HepG2 (cell line): Measurements from ENCODE around the gene TAF1B. TPM values are rescaled to one million over a fixed set of nuclear protein-coding genes. Genes with fewer than 3 reads are reported as not detected.

Experiments used
- AHR ChIP-seq: IDR thresholded peaks from 2 replicates; pipeline ENCODE4 v1.6.1; 2018; ENCODE audit warnings: missing genetic modification reagents, missing compliant biosample characterization
- ATF7-NPFF ChIP-seq: sonication (generic); formaldehyde crosslinking; IDR thresholded peaks from 2 replicates; pipeline ENCODE4 v1.8.1; 2023; ENCODE audit warnings: mild to moderate bottlenecking, low read depth, missing genetic modification reagents, moderate library complexity
- CHCHD3 ChIP-seq: sonication (generic); formaldehyde crosslinking; IDR thresholded peaks from 2 replicates; pipeline ENCODE4 v1.8.0; 2022; ENCODE audit warnings: mild to moderate bottlenecking, missing genetic modification reagents, moderate library complexity
- DMAP1 ChIP-seq: IDR thresholded peaks from 2 replicates; pipeline ENCODE4 v1.6.1; 2016
- DNMT1 ChIP-seq: sonication (generic); formaldehyde crosslinking; IDR thresholded peaks from 2 replicates; pipeline ENCODE4 v1.5.1; 2020; ENCODE audit warnings: mild to moderate bottlenecking, missing genetic modification reagents
- FOXK2 ChIP-seq: fragments of 450-650 bp; IDR thresholded peaks from 2 replicates; pipeline ENCODE4 v1.6.1; 2016
- KDM2A ChIP-seq: sonication (generic); formaldehyde crosslinking; IDR thresholded peaks from 2 replicates; pipeline ENCODE4 v1.4.0; 2020; ENCODE audit warnings: low read depth, missing genetic modification reagents, borderline replicate concordance
- MAZ ChIP-seq, 2 experiments: sonication (generic) in 1 of 2; formaldehyde crosslinking in 1 of 2; IDR thresholded peaks; 2 replicates each; pipeline versions ENCODE4 v1.5.0 to v1.6.1; 2012 to 2020; ENCODE audit warnings: low read depth in 2 of 2, mild to moderate bottlenecking in 2 of 2, borderline replicate concordance in 1 of 2, improper control_type of control experiment in 1 of 2, low read length in 1 of 2, missing genetic modification reagents in 1 of 2, moderate library complexity in 1 of 2
- MTF2 ChIP-seq: sonication (generic); formaldehyde crosslinking; IDR thresholded peaks from 2 replicates; pipeline ENCODE4 v1.5.0; 2020; ENCODE audit warnings: missing genetic modification reagents, borderline replicate concordance
- MZF1 ChIP-seq: sonication (generic); formaldehyde crosslinking; IDR thresholded peaks from 2 replicates; pipeline ENCODE4 v1.8.1; 2023; ENCODE audit warnings: mild to moderate bottlenecking, missing genetic modification reagents, borderline replicate concordance
- NFYC ChIP-seq: IDR thresholded peaks from 2 replicates; pipeline ENCODE4 v1.6.1; 2016; ENCODE audit warnings: missing genetic modification reagents, missing compliant biosample characterization
- NR2C2 ChIP-seq: sonication (generic); formaldehyde crosslinking; IDR thresholded peaks from 2 replicates; pipeline ENCODE4 v1.4.0; 2020; ENCODE audit warnings: missing genetic modification reagents, mild to moderate bottlenecking, moderate library complexity, borderline replicate concordance
- PAWR ChIP-seq: sonication (generic); formaldehyde crosslinking; IDR thresholded peaks from 2 replicates; pipeline ENCODE4 v1.4.0; 2020; ENCODE audit warnings: missing genetic modification reagents, mild to moderate bottlenecking, borderline replicate concordance
- RORA ChIP-seq: sonication (generic); formaldehyde crosslinking; IDR thresholded peaks from 2 replicates; pipeline ENCODE4 v1.5.0; 2020; ENCODE audit warnings: mild to moderate bottlenecking, missing genetic modification reagents, moderate library complexity
- SOX6 ChIP-seq, 2 experiments: fragments of 450-650 bp in 1 of 2; sonication (generic) in 1 of 2; formaldehyde crosslinking in 1 of 2; IDR thresholded peaks; 2 replicates each; pipeline versions ENCODE4 v1.4.0 to v1.6.1; 2017 to 2020; ENCODE audit warnings: antibody characterized with exemption in 1 of 2, mild to moderate bottlenecking in 1 of 2, missing genetic modification reagents in 1 of 2
- ZFP41 ChIP-seq: sonication (generic); formaldehyde crosslinking; IDR thresholded peaks from 2 replicates; pipeline ENCODE4 v1.4.0; 2020; ENCODE audit warnings: mild to moderate bottlenecking, missing genetic modification reagents, borderline replicate concordance
- ZNF138 ChIP-seq: sonication (generic); formaldehyde crosslinking; IDR thresholded peaks from 2 replicates; pipeline ENCODE4 v1.5.0; 2020; ENCODE audit warnings: mild to moderate bottlenecking, low read depth, missing genetic modification reagents
- ZNF274 ChIP-seq: sonication (generic); formaldehyde crosslinking; IDR thresholded peaks from 2 replicates; pipeline ENCODE4 v1.5.1; 2020; ENCODE audit warnings: mild to moderate bottlenecking, missing genetic modification reagents
- ZNF451 ChIP-seq: sonication (generic); formaldehyde crosslinking; IDR thresholded peaks from 2 replicates; pipeline ENCODE4 v1.5.0; 2020; ENCODE audit warnings: mild to moderate bottlenecking, missing genetic modification reagents
- ZNF546 ChIP-seq: sonication (generic); formaldehyde crosslinking; conservative IDR thresholded peaks from 2 replicates; pipeline ENCODE4 v1.8.1; 2023; ENCODE audit warnings: mild to moderate bottlenecking, missing genetic modification reagents
- ZNF550 ChIP-seq: sonication (generic); formaldehyde crosslinking; IDR thresholded peaks from 2 replicates; pipeline ENCODE4 v1.4.0; 2020; ENCODE audit warnings: mild to moderate bottlenecking, missing genetic modification reagents, borderline replicate concordance
- ZNF737 ChIP-seq: sonication (generic); formaldehyde crosslinking; IDR thresholded peaks from 2 replicates; pipeline ENCODE4 v1.5.0; 2020; ENCODE audit warnings: missing genetic modification reagents, mild to moderate bottlenecking, borderline replicate concordance
- ZNF776 ChIP-seq: sonication (generic); formaldehyde crosslinking; IDR thresholded peaks from 2 replicates; pipeline ENCODE4 v1.4.0; 2020; ENCODE audit warnings: mild to moderate bottlenecking, missing genetic modification reagents
- polyA plus RNA-seq, 8 experiments: library from polyadenylated mRNA; depleted of rRNA in 3 of 8; stranded (reverse) in 7 of 8; unstranded in 1 of 8; fragments of >200 nt; fragmentation: Illumina TruSeq in 4 of 8; extraction: Trizol in 4 of 8; gene quantifications; 2 replicates each; pipeline versions ENCODE4 v1.2.1 to v1.2.3, GENCODE V29; 2011 to 2016; ENCODE audit warnings: low read depth in 4 of 8, missing spikeins in 1 of 8, mixed read lengths in 1 of 8; ENCODE audit not compliant: insufficient read depth in 1 of 8
- total RNA-seq, 5 experiments: library from RNA; depleted of rRNA; stranded (reverse); fragments of >200 nt; fragmentation: Illumina TruSeq; extraction: Trizol; gene quantifications; 2 replicates each; pipeline ENCODE4 v1.2.3, GENCODE V29; 2016; ENCODE audit warnings: low read depth in 1 of 5
- TF ChIP-seq, protein P1 (sequence below): sonication (generic); formaldehyde crosslinking; IDR thresholded peaks from 2 replicates; pipeline ENCODE4 v1.4.0; 2020; ENCODE audit warnings: missing genetic modification reagents, borderline replicate concordance
- TF ChIP-seq, protein P2 (sequence below): sonication (generic); formaldehyde crosslinking; IDR thresholded peaks from 2 replicates; pipeline ENCODE4 v1.8.1; 2023; ENCODE audit warnings: mild to moderate bottlenecking, missing genetic modification reagents
- TF ChIP-seq, protein P3 (sequence below): sonication (generic); formaldehyde crosslinking; IDR thresholded peaks from 2 replicates; pipeline ENCODE4 v1.4.0; 2020; ENCODE audit warnings: missing genetic modification reagents

The TAF1B gene
- total and polyA plus RNA-seq, 2 of the 13 experiments (the other 11 are each of a cell fraction or from before 2014, with no cell fraction given): 13.3 to 27.7 TPM

DNA sequence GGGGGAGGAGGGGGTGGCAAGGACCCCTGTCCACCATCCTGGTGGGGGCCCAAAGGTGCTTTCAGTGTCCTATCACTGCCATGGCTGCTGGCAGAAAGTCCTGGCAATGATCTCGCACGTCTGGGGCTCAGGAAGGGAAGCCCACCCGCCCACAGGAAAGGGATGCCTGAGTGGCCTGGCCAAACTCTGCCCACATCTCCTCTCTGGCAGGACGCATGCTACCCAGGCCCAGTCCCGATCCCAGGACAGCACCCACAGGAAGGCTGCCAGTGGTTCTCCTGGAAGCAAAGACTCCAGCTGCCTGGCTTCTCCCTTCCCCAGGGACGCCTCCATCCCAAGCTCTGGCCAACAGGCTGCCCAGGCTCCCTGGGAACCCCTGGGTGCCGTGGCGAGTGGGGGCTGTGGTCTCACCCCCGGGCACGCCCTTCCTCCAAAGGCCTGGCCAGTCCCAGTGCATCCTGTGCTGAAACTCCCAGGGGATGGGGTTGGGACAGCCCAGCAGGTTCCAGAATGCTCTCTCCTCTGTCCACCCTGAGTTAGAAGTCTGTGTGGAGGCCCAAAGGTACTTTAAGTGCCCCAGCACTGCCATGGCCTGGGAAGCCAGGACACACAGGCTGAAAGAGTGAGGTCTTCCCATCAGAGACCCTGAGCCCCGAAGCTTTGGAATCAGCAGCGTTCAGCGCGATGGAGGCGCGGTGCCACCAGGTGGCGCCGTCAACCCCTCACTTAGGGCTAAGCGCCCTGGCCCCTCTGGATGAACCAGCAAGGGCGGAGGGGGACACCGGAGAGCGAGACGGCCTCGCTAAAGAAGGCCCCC, 29.8 kb upstream of the TAF1B start (continued):
- TF ChIP-seq, protein P1, sequence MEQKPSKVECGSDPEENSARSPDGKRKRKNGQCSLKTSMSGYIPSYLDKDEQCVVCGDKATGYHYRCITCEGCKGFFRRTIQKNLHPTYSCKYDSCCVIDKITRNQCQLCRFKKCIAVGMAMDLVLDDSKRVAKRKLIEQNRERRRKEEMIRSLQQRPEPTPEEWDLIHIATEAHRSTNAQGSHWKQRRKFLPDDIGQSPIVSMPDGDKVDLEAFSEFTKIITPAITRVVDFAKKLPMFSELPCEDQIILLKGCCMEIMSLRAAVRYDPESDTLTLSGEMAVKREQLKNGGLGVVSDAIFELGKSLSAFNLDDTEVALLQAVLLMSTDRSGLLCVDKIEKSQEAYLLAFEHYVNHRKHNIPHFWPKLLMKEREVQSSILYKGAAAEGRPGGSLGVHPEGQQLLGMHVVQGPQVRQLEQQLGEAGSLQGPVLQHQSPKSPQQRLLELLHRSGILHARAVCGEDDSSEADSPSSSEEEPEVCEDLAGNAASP (CRISPR knock-in tag): peak; percentile 48; the same call in 1 of the 2 replicates
- peak; percentile 29; the same call in 1 of the 2 replicates for TF ChIP-seq MAZ (IDR thresholded peaks at IDR 0.05; ENCODE audit: borderline replicate concordance, low read depth, low read length)
- peak; percentile 77 for TF ChIP-seq MAZ (CRISPR knock-in tag; IDR thresholded peaks at IDR 0.05; ENCODE audit: low read depth)
- no peak for TF ChIP-seq ZNF138 (CRISPR knock-in tag)
- TF ChIP-seq NFYC (CRISPR knock-in tag): no peak; the same call in 1 of the 2 replicates
- TF ChIP-seq NR2C2 (CRISPR knock-in tag): no peak
- TF ChIP-seq ZNF550 (CRISPR knock-in tag): no peak; the same call in 1 of the 2 replicates
- TF ChIP-seq, protein P2, sequence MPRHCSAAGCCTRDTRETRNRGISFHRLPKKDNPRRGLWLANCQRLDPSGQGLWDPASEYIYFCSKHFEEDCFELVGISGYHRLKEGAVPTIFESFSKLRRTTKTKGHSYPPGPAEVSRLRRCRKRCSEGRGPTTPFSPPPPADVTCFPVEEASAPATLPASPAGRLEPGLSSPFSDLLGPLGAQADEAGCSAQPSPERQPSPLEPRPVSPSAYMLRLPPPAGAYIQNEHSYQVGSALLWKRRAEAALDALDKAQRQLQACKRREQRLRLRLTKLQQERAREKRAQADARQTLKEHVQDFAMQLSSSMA: 0 out of 2 replicates have a peak, but pooled peaks have one; percentile 42
- TF ChIP-seq ZFP41 (CRISPR knock-in tag): 0 out of 2 replicates have a peak, but pooled peaks have one; percentile 61
- TF ChIP-seq DNMT1 (CRISPR knock-in tag): peak; percentile 33; the same call in 1 of the 2 replicates
- TF ChIP-seq ZNF737 (CRISPR knock-in tag): no peak
- TF ChIP-seq MZF1 (CRISPR knock-in tag): no peak
- TF ChIP-seq, protein P3, sequence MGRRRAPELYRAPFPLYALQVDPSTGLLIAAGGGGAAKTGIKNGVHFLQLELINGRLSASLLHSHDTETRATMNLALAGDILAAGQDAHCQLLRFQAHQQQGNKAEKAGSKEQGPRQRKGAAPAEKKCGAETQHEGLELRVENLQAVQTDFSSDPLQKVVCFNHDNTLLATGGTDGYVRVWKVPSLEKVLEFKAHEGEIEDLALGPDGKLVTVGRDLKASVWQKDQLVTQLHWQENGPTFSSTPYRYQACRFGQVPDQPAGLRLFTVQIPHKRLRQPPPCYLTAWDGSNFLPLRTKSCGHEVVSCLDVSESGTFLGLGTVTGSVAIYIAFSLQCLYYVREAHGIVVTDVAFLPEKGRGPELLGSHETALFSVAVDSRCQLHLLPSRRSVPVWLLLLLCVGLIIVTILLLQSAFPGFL (CRISPR knock-in tag): no peak
- TF ChIP-seq ZNF776 (CRISPR knock-in tag): no peak
- peak; percentile 58; the same call in 1 of the 2 replicates for TF ChIP-seq ZNF274 (CRISPR knock-in tag)
- TF ChIP-seq ZNF546 (CRISPR knock-in tag): no peak
- TF ChIP-seq AHR: 0 out of 2 replicates have a peak, but pooled peaks have one; percentile 31
- no peak; the same call in 1 of the 2 replicates for TF ChIP-seq MTF2 (CRISPR knock-in tag)
- TF ChIP-seq ZNF451 (CRISPR knock-in tag): no peak
- no peak for TF ChIP-seq SOX6 (IDR thresholded peaks at IDR 0.05)
- TF ChIP-seq SOX6 (CRISPR knock-in tag; IDR thresholded peaks at IDR 0.05): peak; percentile 31; the same call in 1 of the 2 replicates
- TF ChIP-seq ATF7-NPFF (CRISPR knock-in tag): no peak
- no peak for TF ChIP-seq RORA (CRISPR knock-in tag)
- no peak for TF ChIP-seq FOXK2
- TF ChIP-seq CHCHD3 (CRISPR knock-in tag): no peak
- TF ChIP-seq KDM2A (CRISPR knock-in tag): peak; percentile 89; the same call in 1 of the 2 replicates
- no peak for TF ChIP-seq DMAP1 (CRISPR knock-in tag)
- TF ChIP-seq PAWR (CRISPR knock-in tag): no peak
